Trophoblast cell (in vitro differentiated cells and primary cell): Measurements from ENCODE around the gene AZU1.

Experiments
- DNase-seq, 2 donors: peaks; one replicate each; pipeline ENCODE4 v3.0.0-alpha.2; 2016
- H2AFZ ChIP-seq: 2 replicates; pipeline ENCODE4 v1.6.1; 2013; ENCODE audit warnings: low read length, moderate library complexity, mild to moderate bottlenecking; ENCODE audit not compliant: insufficient read depth, poor library complexity
- H2AK5ac ChIP-seq: 2 replicates; pipeline ENCODE4 v1.6.1; 2013; ENCODE audit warnings: mild to moderate bottlenecking, low read length
- H2BK120ac ChIP-seq: 2 replicates; pipeline ENCODE4 v1.6.1; 2013; ENCODE audit warnings: low read length, mild to moderate bottlenecking, moderate library complexity; ENCODE audit not compliant: insufficient read depth, poor library complexity
- H2BK12ac ChIP-seq: 2 replicates; pipeline ENCODE4 v1.6.1; 2013; ENCODE audit warnings: mild to moderate bottlenecking, low read length, moderate library complexity
- H2BK5ac ChIP-seq: 2 replicates; pipeline ENCODE4 v1.6.1; 2013; ENCODE audit warnings: low read length, low read depth, moderate library complexity, mild to moderate bottlenecking; ENCODE audit not compliant: poor library complexity
- H3K14ac ChIP-seq: 2 replicates; pipeline ENCODE4 v1.6.1; 2013; ENCODE audit warnings: mild to moderate bottlenecking, low read length
- H3K18ac ChIP-seq: 2 replicates; pipeline ENCODE4 v1.6.1; 2013; ENCODE audit warnings: mild to moderate bottlenecking, low read length
- H3K23ac ChIP-seq: 2 replicates; pipeline ENCODE4 v1.6.1; 2013; ENCODE audit warnings: low read length
- H3K27ac ChIP-seq: 2 replicates; pipeline ENCODE4 v1.5.1; 2013; ENCODE audit warnings: low read depth, mild to moderate bottlenecking, inconsistent platforms, low read length, moderate library complexity
- H3K27me3 ChIP-seq: 2 replicates; pipeline ENCODE4 v1.6.1; 2013; ENCODE audit warnings: inconsistent platforms, mild to moderate bottlenecking, low read length, moderate library complexity; ENCODE audit not compliant: insufficient read depth
- H3K36me3 ChIP-seq, 2 experiments: 1 replicate in 1 of 2; 2 replicates in 1 of 2; pipeline ENCODE4 v1.6.1; 2013; ENCODE audit warnings: low read length in 2 of 2, mild to moderate bottlenecking in 2 of 2, moderate library complexity in 1 of 2; ENCODE audit not compliant: insufficient read depth in 2 of 2, control insufficient read depth in 1 of 2
- H3K4ac ChIP-seq: 2 replicates; pipeline ENCODE4 v1.6.1; 2013; ENCODE audit warnings: low read depth, mild to moderate bottlenecking, low read length, moderate library complexity
- H3K4me1 ChIP-seq, 2 experiments: 1 replicate in 1 of 2; 2 replicates in 1 of 2; pipeline ENCODE4 v1.6.1; 2013; ENCODE audit warnings: low read length in 2 of 2, mild to moderate bottlenecking in 2 of 2, moderate library complexity in 1 of 2; ENCODE audit not compliant: insufficient read depth in 2 of 2, control insufficient read depth in 1 of 2
- H3K4me2 ChIP-seq: 2 replicates; pipeline ENCODE4 v1.6.1; 2013; ENCODE audit warnings: inconsistent platforms, mild to moderate bottlenecking, low read length, moderate library complexity
- H3K4me3 ChIP-seq: 2 replicates; pipeline ENCODE4 v1.5.1; 2013; ENCODE audit warnings: mild to moderate bottlenecking, low read depth, low read length, inconsistent platforms
- H3K79me1 ChIP-seq: one replicate; pipeline ENCODE4 v1.6.1; 2013; ENCODE audit warnings: low read length
- H3K79me2 ChIP-seq: 2 replicates; pipeline ENCODE4 v1.6.1; 2013; ENCODE audit warnings: low read length, mild to moderate bottlenecking; ENCODE audit not compliant: control insufficient read depth, insufficient read depth, poor library complexity
- H3K9ac ChIP-seq: 2 replicates; pipeline ENCODE4 v1.6.1; 2013; ENCODE audit warnings: mild to moderate bottlenecking, low read length
- H3K9me3 ChIP-seq: 2 replicates; pipeline ENCODE4 v1.6.1; 2013; ENCODE audit warnings: low read depth, mild to moderate bottlenecking, control low read depth, inconsistent platforms, low read length; ENCODE audit not compliant: insufficient read depth
- H4K12ac ChIP-seq: 2 replicates; pipeline ENCODE4 v1.6.1; 2013; ENCODE audit warnings: low read depth, mild to moderate bottlenecking, low read length, moderate library complexity
- H4K8ac ChIP-seq: 2 replicates; pipeline ENCODE4 v1.6.1; 2013; ENCODE audit warnings: low read depth, mild to moderate bottlenecking, low read length, moderate library complexity
- H4K91ac ChIP-seq: one replicate; pipeline ENCODE4 v1.6.1; 2013; ENCODE audit warnings: low read depth, mild to moderate bottlenecking, low read length, moderate library complexity
- WGBS: extraction: QIAGEN DNeasy Blood & Tissue Kit; methylation state at CpG from one replicate; pipeline ENCODE4 v1.1.7; 2013; ENCODE audit warnings: missing lambda C conversion rate; ENCODE audit not compliant: insufficient read length, insufficient coverage; ENCODE audit errors: extremely low coverage; 5-methylcytosine and 5-hydroxymethylcytosine counted together

The AZU1 gene

GRCh38 chr19:813219-814151 is 14.2 kb upstream of the AZU1 start:
- no peaks in the 10 kb centered on the region for H3K4me1 ChIP-seq
- no peaks in the 10 kb centered on the region for H3K79me1 ChIP-seq
- no peak overlapping the region for H3K4ac ChIP-seq
- no peak overlapping the region for H2BK120ac ChIP-seq
- no peak overlapping the region for H3K23ac ChIP-seq
- no peak overlapping the region for H4K91ac ChIP-seq
- no peaks in the 10 kb centered on the region for H3K27me3 ChIP-seq
- no peak overlapping the region for H3K9ac ChIP-seq
- no peak overlapping the region for H3K14ac ChIP-seq
- H3K9me3 ChIP-seq: peaks cover 6% of the 10 kb centered on the region
- H4K12ac ChIP-seq: no peak overlapping the region
- peak overlapping the region; percentile 26 for H3K4me3 ChIP-seq
- H3K27ac ChIP-seq: no peak overlapping the region
- H3K18ac ChIP-seq: no peak overlapping the region
- no peak overlapping the region for H2AFZ ChIP-seq
- WGBS: no CpG with 5 or more reads among the region's 87 CpGs
- no peaks in the 10 kb centered on the region for H3K79me2 ChIP-seq
- no peak overlapping the region for H2BK12ac ChIP-seq
- H3K36me3 ChIP-seq: peaks cover 65 to 80% of the 10 kb centered on the region in 2 experiments
- no peak overlapping the region for H4K8ac ChIP-seq
- no peak overlapping the region for H2AK5ac ChIP-seq
- H2BK5ac ChIP-seq: no peak overlapping the region
- peak in 1 of 2 donors; percentile 39 for DNase-seq
- H3K4me2 ChIP-seq: no peak overlapping the region

- H3K23ac ChIP-seq: no peak overlapping the region
- H2BK5ac ChIP-seq: no peak overlapping the region
- peaks cover 56 to 71% of the 10 kb centered on the region in 2 experiments for H3K36me3 ChIP-seq
- peaks cover 6% of the 10 kb centered on the region for H3K9me3 ChIP-seq
- H4K91ac ChIP-seq: no peak overlapping the region
- no peak overlapping the region for H4K12ac ChIP-seq
- H3K18ac ChIP-seq: no peak overlapping the region
- no peak overlapping the region for H3K4ac ChIP-seq
- WGBS: no CpG with 5 or more reads among the region's 49 CpGs
- no peak overlapping the region for H4K8ac ChIP-seq
- no peak overlapping the region for H3K4me3 ChIP-seq
- H3K79me2 ChIP-seq: no peaks in the 10 kb centered on the region
- H2BK120ac ChIP-seq: no peak overlapping the region
- H3K27ac ChIP-seq: no peak overlapping the region
- H3K27me3 ChIP-seq: no peaks in the 10 kb centered on the region
- H2AK5ac ChIP-seq: no peak overlapping the region
- no peak overlapping the region for H3K9ac ChIP-seq
- H3K4me2 ChIP-seq: no peak overlapping the region
- H2AFZ ChIP-seq: no peak overlapping the region
- DNase-seq: peak in 1 of 2 donors; percentile 48
- no peaks in the 10 kb centered on the region for H3K79me1 ChIP-seq
- H3K4me1 ChIP-seq: no peaks in the 10 kb centered on the region
- H2BK12ac ChIP-seq: no peak overlapping the region
- no peak overlapping the region for H3K14ac ChIP-seq
These were observed 13.2 kb upstream of the AZU1 start for GRCh38 chr19:814152-815078.

- Histone ChIP-seq H3K4me1 (no peaks in the 10 kb centered on the region), H4K91ac (no peak overlapping the region), H3K4ac (no peak overlapping the region), H3K18ac (no peak overlapping the region), H3K9me3 (peaks cover 6% of the 10 kb centered on the region), H3K23ac (no peak overlapping the region), H3K4me3 (no peak overlapping the region), H4K8ac (no peak overlapping the region), H3K79me1 (no peaks in the 10 kb centered on the region), H3K36me3 (peaks cover 48 to 63% of the 10 kb centered on the region in 2 experiments), H2AK5ac (no peak overlapping the region), H4K12ac (no peak overlapping the region), H3K27ac (no peak overlapping the region), H2BK120ac (no peak overlapping the region), H3K9ac (no peak overlapping the region), H2BK5ac (no peak overlapping the region), H2AFZ (no peak overlapping the region), H3K79me2 (no peaks in the 10 kb centered on the region), H3K14ac (no peak overlapping the region), H3K27me3 (no peaks in the 10 kb centered on the region), H2BK12ac (no peak overlapping the region), H3K4me2 (no peak overlapping the region)
- no CpG with 5 or more reads among the region's 47 CpGs for WGBS
- DNase-seq: no peak
These were observed 12.4 kb upstream of the AZU1 start for GRCh38 chr19:815079-815774.
